A673 (cell line): ENCODE results near the gene KIT. TPM values are rescaled to one million over a fixed set of nuclear protein-coding genes. Genes with fewer than 3 reads are reported as not detected.

Experiments
- BruUV-seq: library from RNA; stranded (reverse); fragments of 400-500 nt; replicated peaks from 2 replicates; lab custom pipeline; 2021; lab: Mats Ljungman, UMichigan
- CTCF ChIA-PET: fragments of 300-600 bp; sonication (Branson Sonifier 250); formaldehyde crosslinking; loops from one replicate; lab custom pipeline; 2022; ENCODE audit warnings: antibody characterized with exemption; lab: Charles Lee
- POLR2A ChIA-PET: fragments of 300-600 bp; sonication (Branson Sonifier 250); formaldehyde crosslinking; loops from one replicate; lab custom pipeline; 2022; ENCODE audit warnings: antibody characterized with exemption; ENCODE audit not compliant: low non-redundant PET; lab: Charles Lee
- DNase-seq: peaks from one replicate; pipeline ENCODE4 v3.0.0-alpha.2; 2015; ENCODE audit warnings: low spot score
- H3K27ac ChIP-seq: fragments of 200-600 bp; sonication (generic); 2 replicates; pipeline ENCODE4 v1.5.1; 2016; ENCODE audit warnings: mixed run types, low read depth, mild to moderate bottlenecking, mixed read lengths, antibody characterized with exemption, low read length; ENCODE audit not compliant: poor library complexity, severe bottlenecking
- H3K27me3 ChIP-seq: fragments of 200-600 bp; sonication (generic); replicated peaks from 2 replicates; pipeline ENCODE4 v1.6.1; 2017; ENCODE audit warnings: mixed run types, low read depth, mild to moderate bottlenecking, mixed read lengths, antibody characterized with exemption, low read length; ENCODE audit not compliant: insufficient read depth, poor library complexity
- H3K36me3 ChIP-seq: fragments of 200-600 bp; sonication (generic); 2 replicates; pipeline ENCODE4 v1.6.1; 2016; ENCODE audit warnings: mixed run types, mild to moderate bottlenecking, mixed read lengths, antibody characterized with exemption, low read length; ENCODE audit not compliant: insufficient read depth, poor library complexity, severe bottlenecking
- H3K4me1 ChIP-seq: fragments of 200-600 bp; sonication (generic); 2 replicates; pipeline ENCODE4 v1.6.1; 2017; ENCODE audit warnings: mixed run types, mild to moderate bottlenecking, mixed read lengths, antibody characterized with exemption, low read length; ENCODE audit not compliant: insufficient read depth, poor library complexity, severe bottlenecking
- H3K4me3 ChIP-seq: fragments of 200-600 bp; sonication (generic); 2 replicates; pipeline ENCODE4 v1.5.1; 2016; ENCODE audit warnings: low read depth, mixed run types, mild to moderate bottlenecking, mixed read lengths, low read length; ENCODE audit not compliant: poor library complexity, severe bottlenecking
- H3K9me3 ChIP-seq: fragments of 200-600 bp; sonication (generic); 2 replicates; pipeline ENCODE4 v1.6.1; 2016; ENCODE audit warnings: mixed run types, low read depth, mild to moderate bottlenecking, mixed read lengths, antibody characterized with exemption, low read length; ENCODE audit not compliant: poor library complexity, severe bottlenecking
- CTCF ChIP-seq: fragments of 300-800, 200-600 bp; sonication (generic); conservative IDR thresholded peaks from 2 replicates; pipeline ENCODE4 v1.5.1; 2017; ENCODE audit warnings: low read depth, mild to moderate bottlenecking, antibody characterized with exemption, low read length, moderate library complexity, mixed read lengths
- EZH2 ChIP-seq: fragments of 200-600 bp; sonication (generic); IDR thresholded peaks from 2 replicates; pipeline ENCODE4 v1.6.1; 2017; ENCODE audit warnings: borderline replicate concordance, low read depth, mild to moderate bottlenecking, mixed read lengths, antibody characterized with exemption, low read length; ENCODE audit not compliant: poor library complexity, severe bottlenecking
- intact Hi-C: fragments of 100-400 bp; cut with micrococcal nuclease; formaldehyde crosslinking; loops from one replicate; pipeline ENCODE4 v1.10.0; 2022; ENCODE audit not compliant: unreplicated experiment
- total RNA-seq: library from RNA; stranded (reverse); gene quantifications from 2 replicates; pipeline ENCODE4 v1.2.3, GENCODE V29; 2021

Gene KIT
- total RNA-seq, 1 experiment from 2014 or later, result 9.5 TPM

- ChIA-PET POLR2A (no interaction called here), CTCF (no interaction called here)
- BruUV-seq, result no TSS peak
- Histone ChIP-seq H3K4me3 (no peak overlapping the region), H3K36me3 (no peaks in the 10 kb centered on the region), H3K27ac (no peak overlapping the region), H3K27me3 (no peaks in the 10 kb centered on the region), H3K9me3 (no peaks in the 10 kb centered on the region), H3K4me1 (no peaks in the 10 kb centered on the region)
- intact Hi-C loops, result no loop called here
- TF ChIP-seq CTCF, result no peak
- TF ChIP-seq EZH2, result no peak
- DNase-seq, result no peak
Observed at GRCh38 chr4:54743562-54743961, 85.8 kb downstream of the KIT start.

GRCh38 chr4:54744487-54744886 lies 86.7 kb downstream of the KIT start:
- no peaks in the 10 kb centered on the region for H3K4me1 ChIP-seq
- H3K4me3 ChIP-seq, result no peak overlapping the region
- TF ChIP-seq EZH2 (no peak), CTCF (no peak)
- no peaks in the 10 kb centered on the region for H3K36me3 ChIP-seq
- no peak overlapping the region for H3K27ac ChIP-seq
- H3K9me3 ChIP-seq, result no peaks in the 10 kb centered on the region
- no TSS peak for BruUV-seq
- no peak for DNase-seq
- CTCF ChIA-PET, result no interaction called here
- intact Hi-C loops, result no loop called here
- no peaks in the 10 kb centered on the region for H3K27me3 ChIP-seq
- POLR2A ChIA-PET, result no interaction called here

GRCh38 chr4:54745031-54745770 lies 87.4 kb downstream of the KIT start:
- no peak for DNase-seq
- no peak for TF ChIP-seq EZH2
- no peak for TF ChIP-seq CTCF
- Histone ChIP-seq H3K9me3 (no peaks in the 10 kb centered on the region), H3K27me3 (no peaks in the 10 kb centered on the region), H3K36me3 (no peaks in the 10 kb centered on the region), H3K4me3 (no peak overlapping the region), H3K27ac (no peak overlapping the region), H3K4me1 (no peaks in the 10 kb centered on the region)
- ChIA-PET CTCF (no interaction called here), POLR2A (no interaction called here)
- BruUV-seq, result no TSS peak
- intact Hi-C loops, result no loop called here
